Gastroesophageal sphincter (tissue), 3 donors: ENCODE results near the gene KCND3.

ENCODE experiments used
- EP300 ChIP-seq: sonication (generic); formaldehyde crosslinking; IDR thresholded peaks from one replicate; pipeline ENCODE4 v1.6.1; 2017; ENCODE audit warnings: antibody characterized with exemption, mild to moderate bottlenecking
- POLR2A ChIP-seq, 2 donors: fragments of 450-650 bp; IDR thresholded peaks; one replicate each; pipeline ENCODE4 v1.6.1; 2017; ENCODE audit warnings: antibody characterized with exemption in 2 of 2, mild to moderate bottlenecking in 2 of 2, moderate library complexity in 1 of 2
- POLR2AphosphoS5 ChIP-seq: sonication (generic); formaldehyde crosslinking; IDR thresholded peaks from one replicate; pipeline ENCODE4 v1.6.1; 2017; ENCODE audit warnings: antibody characterized with exemption
- TF ChIP-seq, protein P1 (sequence below), 4 experiments: fragments of 200-600 bp in 2 of 4; fragments of 450-650 bp in 2 of 4; sonication (generic) in 1 of 4; IDR thresholded peaks; one replicate each; pipeline ENCODE4 v1.5.1; 2017 to 2019; ENCODE audit warnings: antibody characterized with exemption in 4 of 4, mild to moderate bottlenecking in 2 of 4, moderate library complexity in 2 of 4

DNA sequence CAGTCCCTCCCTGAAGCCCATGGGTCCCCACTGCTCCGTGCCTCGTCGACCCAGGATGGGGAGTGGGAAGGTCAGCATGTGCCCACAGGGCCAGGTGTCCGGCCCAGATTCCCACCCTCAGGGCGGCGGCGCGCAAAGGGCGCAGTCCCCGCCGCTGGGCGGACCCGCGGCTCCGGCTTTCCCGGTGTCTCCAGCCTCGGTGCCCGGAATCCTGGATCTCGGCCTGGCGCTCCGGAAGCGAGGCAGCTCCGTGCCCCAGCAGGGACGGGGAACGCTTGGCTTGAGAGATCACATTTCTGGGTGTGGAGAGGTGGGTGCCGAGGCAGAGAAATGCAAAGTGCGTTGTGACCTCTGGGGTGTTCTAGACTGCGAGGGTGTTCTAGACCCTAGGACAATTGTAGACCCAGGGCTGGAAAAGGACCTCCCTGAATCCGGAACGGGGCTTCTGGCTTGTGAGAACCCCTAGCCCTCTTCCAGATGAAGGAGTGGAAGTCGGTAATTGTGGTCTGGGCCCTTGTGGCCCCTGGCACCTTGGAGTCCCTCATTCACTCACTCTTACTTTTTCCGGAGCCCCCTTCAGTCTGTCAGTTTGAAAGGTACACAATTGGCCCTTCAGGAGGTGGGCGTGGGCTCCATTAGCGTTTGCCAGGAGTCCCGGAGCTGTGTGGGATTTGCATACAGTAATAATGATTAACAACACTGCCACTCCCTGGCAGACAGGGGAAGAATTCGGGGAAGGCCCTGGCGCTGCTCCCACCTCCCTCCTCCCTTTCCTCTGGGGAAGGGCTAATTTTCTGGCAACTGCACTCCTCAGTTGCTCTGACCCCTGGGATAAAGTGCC lies 1.6 kb upstream of the KCND3 start:
- TF ChIP-seq, protein P1, sequence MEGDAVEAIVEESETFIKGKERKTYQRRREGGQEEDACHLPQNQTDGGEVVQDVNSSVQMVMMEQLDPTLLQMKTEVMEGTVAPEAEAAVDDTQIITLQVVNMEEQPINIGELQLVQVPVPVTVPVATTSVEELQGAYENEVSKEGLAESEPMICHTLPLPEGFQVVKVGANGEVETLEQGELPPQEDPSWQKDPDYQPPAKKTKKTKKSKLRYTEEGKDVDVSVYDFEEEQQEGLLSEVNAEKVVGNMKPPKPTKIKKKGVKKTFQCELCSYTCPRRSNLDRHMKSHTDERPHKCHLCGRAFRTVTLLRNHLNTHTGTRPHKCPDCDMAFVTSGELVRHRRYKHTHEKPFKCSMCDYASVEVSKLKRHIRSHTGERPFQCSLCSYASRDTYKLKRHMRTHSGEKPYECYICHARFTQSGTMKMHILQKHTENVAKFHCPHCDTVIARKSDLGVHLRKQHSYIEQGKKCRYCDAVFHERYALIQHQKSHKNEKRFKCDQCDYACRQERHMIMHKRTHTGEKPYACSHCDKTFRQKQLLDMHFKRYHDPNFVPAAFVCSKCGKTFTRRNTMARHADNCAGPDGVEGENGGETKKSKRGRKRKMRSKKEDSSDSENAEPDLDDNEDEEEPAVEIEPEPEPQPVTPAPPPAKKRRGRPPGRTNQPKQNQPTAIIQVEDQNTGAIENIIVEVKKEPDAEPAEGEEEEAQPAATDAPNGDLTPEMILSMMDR (IDR thresholded peaks at IDR 0.05), result peak in 3 of 4 experiments; percentile 34 to 69 (median 64)
- TF ChIP-seq POLR2A (IDR thresholded peaks at IDR 0.05), result no peak
- TF ChIP-seq POLR2AphosphoS5, result peak; percentile 85
- no peak for TF ChIP-seq EP300
